Keratinocyte (primary cell): Measurements from ENCODE around the gene ELANE. TPM values are rescaled to one million over a fixed set of nuclear protein-coding genes. Genes with fewer than 3 reads are reported as not detected.

Experiments
- DNase-seq: peaks from one replicate; pipeline ENCODE4 v3.0.0-alpha.2; 2011; ENCODE audit warnings: low read depth, missing footprints, low spot score
- FAIRE-seq: peaks from 2 replicates; lab custom pipeline; 2011; peaks lifted over from hg19 to GRCh38; lab: Jason Lieb, UNC
- H2AFZ ChIP-seq: 2 replicates; pipeline ENCODE4 v1.6.0; 2012; ENCODE audit warnings: low read length, control low read depth, inconsistent platforms; ENCODE audit not compliant: control insufficient read depth
- H3K27ac ChIP-seq: 2 replicates; pipeline ENCODE4 v1.5.1; 2011; ENCODE audit warnings: low read length; ENCODE audit not compliant: control insufficient read depth, insufficient read depth
- H3K27me3 ChIP-seq: 3 replicates; pipeline ENCODE4 v1.6.0; 2011; ENCODE audit warnings: low read length; ENCODE audit not compliant: control insufficient read depth, insufficient read depth; ENCODE audit errors: extremely low read depth
- H3K36me3 ChIP-seq, 2 experiments: 2 replicates in 1 of 2; 3 replicates in 1 of 2; pipeline ENCODE4 v1.5.1; 2011; ENCODE audit warnings: low read length in 2 of 2, mild to moderate bottlenecking in 1 of 2; ENCODE audit not compliant: control insufficient read depth in 2 of 2, insufficient read depth in 2 of 2; ENCODE audit errors: extremely low read depth in 1 of 2
- H3K4me1 ChIP-seq: 3 replicates; pipeline ENCODE4 v1.5.1; 2011; ENCODE audit warnings: low read length; ENCODE audit not compliant: control insufficient read depth, insufficient read depth; ENCODE audit errors: extremely low read depth
- H3K4me2 ChIP-seq: 3 replicates; pipeline ENCODE4 v1.6.0; 2011; ENCODE audit warnings: low read depth, low read length; ENCODE audit not compliant: control insufficient read depth, insufficient read depth; ENCODE audit errors: extremely low read depth
- H3K4me3 ChIP-seq, 3 experiments: fragments of 200-600 bp in 1 of 3; sonication (generic) in 1 of 3; 2 replicates in 2 of 3; 3 replicates in 1 of 3; pipeline ENCODE4 v1.5.1; 2011 to 2016; ENCODE audit warnings: low read length in 3 of 3, mild to moderate bottlenecking in 3 of 3, control low read depth in 2 of 3, inconsistent platforms in 1 of 3, low read depth in 1 of 3, mixed read lengths in 1 of 3, mixed run types in 1 of 3, moderate library complexity in 1 of 3; ENCODE audit not compliant: control insufficient read depth in 2 of 3, insufficient read depth in 2 of 3; ENCODE audit errors: extremely low read depth in 1 of 3
- H3K79me2 ChIP-seq: 2 replicates; pipeline ENCODE4 v1.6.0; 2012; ENCODE audit warnings: low read length; ENCODE audit not compliant: control insufficient read depth, insufficient read depth
- H3K9ac ChIP-seq: 3 replicates; pipeline ENCODE4 v1.6.0; 2011; ENCODE audit warnings: low read length; ENCODE audit not compliant: control insufficient read depth, insufficient read depth; ENCODE audit errors: extremely low read depth
- H3K9me1 ChIP-seq: 3 replicates; pipeline ENCODE4 v1.6.0; 2011; ENCODE audit warnings: low read length; ENCODE audit not compliant: control insufficient read depth, insufficient read depth; ENCODE audit errors: extremely low read depth
- H3K9me3 ChIP-seq: 2 replicates; pipeline ENCODE4 v1.5.1; 2012; ENCODE audit warnings: low read depth, low read length; ENCODE audit not compliant: control insufficient read depth
- H4K20me1 ChIP-seq: 3 replicates; pipeline ENCODE4 v1.6.0; 2011; ENCODE audit warnings: low read length; ENCODE audit not compliant: control insufficient read depth, insufficient read depth; ENCODE audit errors: extremely low read depth
- CTCF ChIP-seq, 3 experiments: IDR thresholded peaks in 1 of 3; conservative IDR thresholded peaks in 1 of 3; optimal IDR thresholded peaks in 1 of 3; 2 replicates in 2 of 3; 3 replicates in 1 of 3; pipeline versions ENCODE3 to v1.5.1; 2011; ENCODE audit warnings: low read length in 3 of 3, mild to moderate bottlenecking in 3 of 3, moderate library complexity in 2 of 3, control low read depth in 1 of 3, inconsistent platforms in 1 of 3; ENCODE audit not compliant: insufficient read depth in 2 of 3; ENCODE audit errors: extremely low read depth in 1 of 3
- EZH2 ChIP-seq: IDR thresholded peaks from one replicate; pipeline ENCODE4 v1.6.1; 2012; ENCODE audit warnings: inconsistent platforms, mild to moderate bottlenecking, low read length, moderate library complexity
- dilution Hi-C: fragments of 300-500 bp; cut with MboI; formaldehyde crosslinking; loops from one replicate; pipeline ENCODE4 v1.7.0; 2020; ENCODE audit warnings: low sequenced_read_pairs; ENCODE audit not compliant: extremely low pct_ligation_motif_present
- polyA plus RNA-seq, 5 experiments: library from polyadenylated mRNA; depleted of rRNA in 3 of 5; stranded (reverse) in 3 of 5; stranded (forward) in 1 of 5; unstranded in 1 of 5; fragments of >200 nt; gene quantifications; 1 replicate in 1 of 5; 2 replicates in 3 of 5; 3 replicates in 1 of 5; pipeline versions ENCODE4 v1.2.1 to v1.2.3, GENCODE V29; 2011 to 2012; ENCODE audit warnings: missing spikeins in 2 of 5, low read depth in 1 of 5, low replicate concordance in 1 of 5

Gene ELANE
- polyA plus RNA-seq, 1 donor (not counting 4 experiments of a cell fraction or from before 2014, with no cell fraction given) = not detected

GRCh38 chr19:805600-806550, 46.2 kb upstream of the ELANE start:
- no peaks in the 10 kb centered on the region for H3K9me3 ChIP-seq
- no peaks in the 10 kb centered on the region for H3K27me3 ChIP-seq
- H3K4me2 ChIP-seq = no peak overlapping the region
- H3K4me1 ChIP-seq = peaks cover 15% of the 10 kb centered on the region
- no peak overlapping the region for H3K4me3 ChIP-seq
- H3K9ac ChIP-seq = no peak overlapping the region
- no peak for FAIRE-seq
- no peak overlapping the region for H3K27ac ChIP-seq
- no peak overlapping the region for H2AFZ ChIP-seq
- TF ChIP-seq EZH2 (no peak), CTCF (optimal IDR thresholded peaks at IDR 0.05 in 1 of 3, IDR thresholded peaks at IDR 0.05 in 1 of 3, conservative IDR thresholded peaks at IDR 0.05 in 1 of 3; ENCODE audit: extremely low read depth in 1 of 3, insufficient read depth in 2 of 3, low read length in 3 of 3) (no peak)
- DNase-seq = no peak
- dilution Hi-C loops = no loop called here
- no peaks in the 10 kb centered on the region for H3K9me1 ChIP-seq
- peaks cover 73% of the 10 kb centered on the region for H4K20me1 ChIP-seq
- peaks cover 39 to 83% of the 10 kb centered on the region in 2 experiments for H3K36me3 ChIP-seq
- H3K79me2 ChIP-seq = peaks cover 82% of the 10 kb centered on the region

- DNase-seq (no peak), FAIRE-seq (no peak)
- peaks cover 72% of the 10 kb centered on the region for H3K79me2 ChIP-seq
- no peaks in the 10 kb centered on the region for H3K9me1 ChIP-seq
- no peak overlapping the region for H3K4me2 ChIP-seq
- dilution Hi-C loops = no loop called here
- peaks cover 35 to 76% of the 10 kb centered on the region in 2 experiments for H3K36me3 ChIP-seq
- peaks cover 5% of the 10 kb centered on the region for H3K4me1 ChIP-seq
- no peak overlapping the region for H2AFZ ChIP-seq
- no peak overlapping the region for H3K4me3 ChIP-seq
- H3K9me3 ChIP-seq = no peaks in the 10 kb centered on the region
- H3K27me3 ChIP-seq = no peaks in the 10 kb centered on the region
- H3K27ac ChIP-seq = no peak overlapping the region
- H4K20me1 ChIP-seq = peaks cover 70% of the 10 kb centered on the region
- TF ChIP-seq EZH2 = no peak
- H3K9ac ChIP-seq = no peak overlapping the region
Observed at GRCh38 chr19:806815-807421, 45.2 kb upstream of the ELANE start.
